Astrocyte of the spinal cord (primary cell): Measurements from ENCODE around the gene LMO7.
A peak's percentile ranks its signal among the peaks of the same experiment; 100 is the strongest.

Experiments used
- DNase-seq: peaks from one replicate; pipeline ENCODE4 v3.0.0; 2011; ENCODE audit warnings: low read depth, low spot score
- H3K4me3 ChIP-seq: 2 replicates; pipeline ENCODE4 v1.5.1; 2011; ENCODE audit warnings: low read depth, mild to moderate bottlenecking, low read length, moderate library complexity
- CTCF ChIP-seq: IDR thresholded peaks from 2 replicates; pipeline ENCODE4 v1.5.1; 2012; ENCODE audit warnings: low read depth, mild to moderate bottlenecking, low read length, inconsistent platforms
- in situ Hi-C: cut with HindIII; loops from 2 replicates; pipeline ENCODE4 v1.10.0; 2017; ENCODE audit warnings: low sequenced_read_pairs

Gene LMO7

GRCh38 chr13:75811361-75811760 is 175.2 kb downstream of the LMO7 start:
- TF ChIP-seq CTCF, result no peak
- no peak overlapping the region for H3K4me3 ChIP-seq
- DNase-seq, result no peak
- in situ Hi-C loops, result no loop called here

- no peak for DNase-seq
- in situ Hi-C loops, result no loop called here
- no peak for TF ChIP-seq CTCF
- H3K4me3 ChIP-seq, result no peak overlapping the region
Observed at GRCh38 chr13:75811841-75812240, 175.7 kb downstream of the LMO7 start.

- TF ChIP-seq CTCF, result no peak
- in situ Hi-C loops, result no loop called here
- no peak overlapping the region for H3K4me3 ChIP-seq
- peak; percentile 51 for DNase-seq
Observed at GRCh38 chr13:75812751-75813181, 176.6 kb downstream of the LMO7 start.

- no peak overlapping the region for H3K4me3 ChIP-seq
- in situ Hi-C loops, result no loop called here
- DNase-seq, result no peak
- TF ChIP-seq CTCF, result no peak
Observed at GRCh38 chr13:75813323-75813722, 177.2 kb downstream of the LMO7 start.

- H3K4me3 ChIP-seq, result no peak overlapping the region
- no peak for TF ChIP-seq CTCF
- no peak for DNase-seq
- in situ Hi-C loops, result no loop called here
Observed at GRCh38 chr13:75818179-75818967, 182.2 kb downstream of the LMO7 start.

- no peak for DNase-seq
- H3K4me3 ChIP-seq, result no peak overlapping the region
- in situ Hi-C loops, result no loop called here
- no peak for TF ChIP-seq CTCF
Observed at GRCh38 chr13:75818968-75819225, 182.8 kb downstream of the LMO7 start.
